GM21717 (cell line): ENCODE data around the gene C12orf57.

ENCODE experiments used
- ATAC-seq: cut with Tn5 transposase; IDR thresholded peaks from one replicate; pipeline ENCODE4 v1.9.1; 2021; ENCODE audit warnings: mild to moderate bottlenecking, moderate library complexity; ENCODE audit not compliant: unreplicated experiment

The C12orf57 gene

GRCh38 chr12:6963016-6963731 lies 19.4 kb downstream of the C12orf57 start:
- ATAC-seq: no peak

GRCh38 chr12:6963791-6964413 lies 20.1 kb downstream of the C12orf57 start:
- ATAC-seq: no peak

DNA sequence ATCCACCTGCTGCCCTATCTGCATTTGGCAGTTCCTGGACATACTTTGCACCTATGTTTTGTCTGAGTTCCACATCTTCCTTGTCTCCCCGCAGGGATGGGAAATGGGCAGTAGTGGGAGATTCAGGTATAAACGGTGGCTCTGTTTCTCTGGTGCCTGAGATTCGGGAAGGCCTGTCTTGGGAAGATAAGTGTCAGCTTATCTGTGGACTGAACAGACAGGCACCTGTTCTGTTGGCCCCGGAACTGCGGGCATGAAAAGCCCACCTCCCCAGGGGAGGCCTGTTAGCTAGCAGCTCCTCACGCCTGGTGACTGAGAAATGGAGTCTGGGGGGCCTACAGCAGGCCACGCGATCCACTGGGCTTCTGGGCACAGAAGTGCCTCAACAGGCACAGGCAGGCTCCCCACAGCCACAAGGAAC lies 20.8 kb downstream of the C12orf57 start:
- ATAC-seq: no peak

DNA sequence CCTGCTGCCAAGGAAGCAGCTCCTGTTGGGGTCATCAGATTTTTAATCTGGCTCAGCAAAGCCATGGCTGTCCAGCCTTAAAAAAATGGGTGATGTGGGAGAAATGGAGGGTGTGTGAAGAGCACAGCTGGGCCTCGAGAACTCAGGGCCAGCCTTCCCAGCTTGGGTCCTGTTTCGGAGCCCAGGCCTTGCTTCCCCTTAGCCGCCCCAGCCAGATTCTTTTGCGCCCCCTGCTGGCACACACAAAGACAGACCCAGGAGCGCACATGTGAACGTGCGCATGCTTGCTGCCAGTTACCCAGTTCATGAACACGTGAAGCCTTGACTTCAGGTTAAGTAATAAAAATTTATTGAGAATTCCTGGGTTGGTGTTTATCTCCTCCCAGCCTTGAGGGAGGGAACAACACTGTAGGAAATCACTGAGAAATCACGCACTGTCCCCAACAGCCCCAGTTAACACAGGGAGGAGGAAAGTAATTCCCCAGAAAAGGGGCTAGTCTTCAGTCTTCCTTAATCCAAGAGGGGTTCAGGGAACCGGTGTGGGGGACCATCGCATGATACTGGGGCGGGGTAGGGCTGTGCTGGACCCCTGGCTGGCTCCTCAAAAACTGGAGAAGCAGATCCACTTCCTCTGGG lies 21.3 kb downstream of the C12orf57 start:
- ATAC-seq: no peak

GRCh38 chr12:6965714-6966113 lies 21.9 kb downstream of the C12orf57 start:
- ATAC-seq: no peak

- no peak for ATAC-seq
Observed at GRCh38 chr12:6966351-6966750, 22.5 kb downstream of the C12orf57 start.

DNA sequence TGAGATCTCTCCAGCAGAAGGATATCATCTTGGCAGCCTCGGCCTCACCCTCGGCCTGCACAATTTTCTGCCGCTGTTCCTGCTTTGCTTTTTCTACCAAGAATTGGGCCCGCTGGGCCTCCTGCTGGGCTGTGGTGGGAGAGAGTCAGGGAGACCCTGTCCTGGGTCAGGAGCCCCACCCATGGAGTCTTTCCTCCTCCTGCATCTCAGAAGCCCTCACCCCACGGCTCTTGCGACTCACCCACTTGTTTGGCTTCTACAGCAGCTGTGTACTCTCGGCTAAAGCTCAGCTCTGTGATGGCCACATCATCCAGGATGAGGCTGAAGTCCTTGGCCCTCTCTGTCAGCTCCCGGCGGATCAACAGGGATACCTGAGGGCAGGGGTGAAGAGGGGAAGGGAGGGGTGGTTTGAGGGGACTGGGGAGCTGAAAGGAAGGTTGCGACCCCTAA lies 23.9 kb downstream of the C12orf57 start:
- ATAC-seq: no peak

DNA sequence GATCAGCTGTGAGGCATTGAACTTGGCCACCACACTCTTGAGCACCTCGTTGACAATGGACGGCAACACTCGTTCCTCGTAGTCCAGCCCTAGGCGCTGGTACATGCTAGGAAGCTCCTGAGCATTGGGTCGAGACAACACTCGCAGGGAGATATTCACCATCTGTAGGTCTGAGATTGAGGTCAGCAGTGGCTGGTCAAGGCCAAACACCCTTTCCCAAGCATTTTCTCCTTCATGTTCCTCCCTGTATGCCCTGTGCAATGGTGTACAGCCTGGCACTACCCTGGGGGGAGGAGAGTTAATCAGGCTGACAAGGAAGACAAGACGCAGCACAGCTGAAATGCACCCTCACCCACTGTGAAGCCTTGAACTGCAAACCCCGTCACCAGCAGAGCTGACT lies 24.6 kb downstream of the C12orf57 start:
- no peak for ATAC-seq

- no peak for ATAC-seq
Observed at GRCh38 chr12:6970096-6970527, 26.3 kb downstream of the C12orf57 start.

DNA sequence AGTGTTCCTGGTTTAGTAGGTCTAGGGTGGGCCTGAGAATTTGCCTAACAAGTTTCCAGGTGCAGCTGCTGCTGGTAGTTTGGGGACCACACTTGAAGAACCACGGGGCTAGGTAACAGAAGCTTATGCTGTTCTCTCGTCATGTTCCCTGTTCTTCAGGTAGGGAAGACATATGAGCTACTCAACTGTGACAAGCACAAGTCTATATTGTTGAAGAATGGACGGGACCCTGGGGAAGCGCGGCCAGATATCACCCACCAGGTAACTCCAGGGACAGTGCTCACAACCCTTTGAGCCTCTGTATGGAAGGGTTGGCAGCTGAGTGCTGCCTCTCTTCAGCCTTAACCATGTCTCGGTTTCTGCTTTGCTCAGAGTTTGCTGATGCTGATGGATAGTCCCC lies 30.4 kb downstream of the C12orf57 start:
- no peak for ATAC-seq

DNA sequence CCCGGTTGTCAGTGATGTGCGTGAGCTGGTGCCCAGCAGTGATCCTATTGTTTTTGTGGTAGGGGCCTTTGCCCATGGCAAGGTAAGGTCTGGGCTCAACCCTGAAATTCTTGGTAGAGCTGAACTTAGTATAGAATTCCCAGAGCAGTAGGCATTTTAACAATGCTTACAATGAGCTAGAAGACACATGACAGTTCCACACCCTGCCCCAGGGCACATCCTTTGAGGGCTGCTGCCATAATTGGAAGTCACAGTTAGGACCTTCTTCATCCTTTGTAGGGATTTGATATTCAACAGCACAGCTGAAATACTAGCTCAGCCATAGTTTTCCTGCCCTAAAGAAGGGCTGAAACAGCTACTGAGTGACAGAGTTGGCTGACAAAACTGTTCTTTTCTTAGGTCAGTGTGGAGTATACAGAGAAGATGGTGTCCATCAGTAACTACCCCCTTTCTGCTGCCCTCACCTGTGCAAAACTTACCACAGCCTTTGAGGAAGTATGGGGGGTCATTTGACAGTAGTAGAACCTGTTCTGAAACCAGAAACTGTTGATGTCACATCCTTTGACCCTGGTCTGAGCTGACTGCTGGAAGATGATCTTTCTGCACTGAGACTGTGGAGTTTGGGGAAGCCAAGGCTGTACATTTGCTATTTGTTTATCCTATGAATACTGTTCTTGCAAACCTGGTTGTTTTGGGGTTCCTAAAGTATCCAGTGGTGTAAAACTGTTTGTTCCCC lies 31.6 kb downstream of the C12orf57 start:
- no peak for ATAC-seq

GRCh38 chr12:6977653-6978052 lies 33.8 kb downstream of the C12orf57 start:
- no peak for ATAC-seq

DNA sequence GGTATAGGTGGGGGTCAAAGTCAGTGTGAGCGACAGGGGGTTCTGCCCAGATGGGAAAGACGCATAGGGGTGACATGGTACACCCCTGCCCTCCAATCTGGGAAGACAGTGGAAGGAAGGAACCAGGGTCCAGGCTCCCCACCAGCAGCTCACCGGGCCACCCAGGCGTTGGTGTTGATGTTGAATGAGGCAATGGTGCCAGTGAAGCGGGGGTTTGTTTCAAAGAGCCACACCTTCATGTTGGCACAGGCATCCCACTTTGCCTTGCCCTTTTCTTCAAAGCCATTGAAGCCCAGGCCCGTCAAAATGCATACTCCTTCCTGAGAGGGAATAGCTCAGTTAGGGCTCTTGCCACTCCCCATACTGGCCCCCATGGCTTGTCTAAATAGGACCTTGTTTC lies 34.4 kb downstream of the C12orf57 start:
- no peak for ATAC-seq

- no peak for ATAC-seq
Observed at GRCh38 chr12:6978611-6979011, 34.8 kb downstream of the C12orf57 start.

DNA sequence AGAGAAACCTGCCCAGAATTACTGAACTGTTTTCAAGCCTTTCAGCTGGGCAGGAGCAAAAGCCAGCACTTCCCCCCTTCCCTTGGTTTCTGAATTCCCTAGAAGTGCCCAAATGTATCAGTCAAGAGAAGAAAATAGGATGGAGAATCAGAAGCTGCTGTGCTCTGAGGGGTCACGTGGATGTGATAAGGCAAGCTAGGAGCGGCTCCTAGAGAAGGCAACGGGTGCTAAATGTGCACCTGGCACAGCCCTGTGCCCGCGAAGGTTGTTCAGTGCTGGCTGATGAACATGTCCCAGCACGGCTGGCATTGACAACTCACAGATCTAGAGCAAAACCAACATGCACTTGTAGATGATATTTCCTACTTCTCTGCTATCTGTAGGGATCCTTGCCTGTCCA lies 35.2 kb downstream of the C12orf57 start:
- ATAC-seq: no peak

GRCh38 chr12:6979453-6979852 lies 35.6 kb downstream of the C12orf57 start:
- no peak for ATAC-seq

DNA sequence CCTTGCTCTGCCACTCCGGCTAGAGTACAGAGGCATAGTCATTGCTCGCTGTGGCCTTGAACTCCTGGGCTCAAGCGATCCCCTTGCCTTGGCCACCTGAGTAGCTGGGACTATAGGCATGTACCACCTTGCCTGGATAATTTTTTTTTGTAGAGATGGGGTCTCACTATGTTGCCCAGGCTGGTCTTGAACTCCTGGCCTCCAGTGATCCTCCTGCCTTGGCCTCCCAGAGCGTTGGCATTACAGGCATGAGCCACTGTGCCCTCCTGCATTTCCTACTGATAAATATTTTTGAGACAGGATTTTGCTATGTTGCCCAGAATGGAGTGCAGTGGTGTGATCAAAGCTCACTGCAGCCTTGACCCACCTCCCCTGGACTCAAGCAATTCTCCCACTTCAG lies 36.3 kb downstream of the C12orf57 start:
- no peak for ATAC-seq

- no peak for ATAC-seq
Observed at GRCh38 chr12:6980740-6981139, 36.9 kb downstream of the C12orf57 start.

- no peak for ATAC-seq
Observed at GRCh38 chr12:6981152-6982052, 37.6 kb downstream of the C12orf57 start.

DNA sequence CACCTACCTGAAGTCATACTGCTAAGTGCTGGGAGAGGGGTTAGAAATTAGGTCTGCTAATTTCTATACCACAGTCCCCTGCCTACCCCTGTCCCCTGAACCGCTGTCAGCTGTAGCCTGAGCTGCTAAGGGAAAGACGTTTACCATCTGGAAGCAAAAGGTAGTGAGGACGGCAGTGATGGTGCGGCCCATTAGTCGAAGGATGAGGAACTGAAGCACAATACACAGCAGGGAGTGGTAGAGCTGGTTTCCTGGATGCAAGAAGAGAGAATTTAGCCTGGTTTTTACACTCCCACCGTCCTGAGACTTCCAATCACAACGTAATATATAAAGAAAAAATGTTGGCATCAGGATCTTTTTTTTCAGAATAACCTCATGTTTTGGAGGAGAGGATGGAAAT lies 38.7 kb downstream of the C12orf57 start:
- ATAC-seq: no peak
